CD4-positive, alpha-beta T cell treated with Interleukin-10 for 1 hour (primary cell): ENCODE results near the gene EFCAB8.

ENCODE experiments used
- DNase-seq: peaks from one replicate; pipeline ENCODE4 v3.0.0-alpha.2; 2020

EFCAB8 gene

DNA sequence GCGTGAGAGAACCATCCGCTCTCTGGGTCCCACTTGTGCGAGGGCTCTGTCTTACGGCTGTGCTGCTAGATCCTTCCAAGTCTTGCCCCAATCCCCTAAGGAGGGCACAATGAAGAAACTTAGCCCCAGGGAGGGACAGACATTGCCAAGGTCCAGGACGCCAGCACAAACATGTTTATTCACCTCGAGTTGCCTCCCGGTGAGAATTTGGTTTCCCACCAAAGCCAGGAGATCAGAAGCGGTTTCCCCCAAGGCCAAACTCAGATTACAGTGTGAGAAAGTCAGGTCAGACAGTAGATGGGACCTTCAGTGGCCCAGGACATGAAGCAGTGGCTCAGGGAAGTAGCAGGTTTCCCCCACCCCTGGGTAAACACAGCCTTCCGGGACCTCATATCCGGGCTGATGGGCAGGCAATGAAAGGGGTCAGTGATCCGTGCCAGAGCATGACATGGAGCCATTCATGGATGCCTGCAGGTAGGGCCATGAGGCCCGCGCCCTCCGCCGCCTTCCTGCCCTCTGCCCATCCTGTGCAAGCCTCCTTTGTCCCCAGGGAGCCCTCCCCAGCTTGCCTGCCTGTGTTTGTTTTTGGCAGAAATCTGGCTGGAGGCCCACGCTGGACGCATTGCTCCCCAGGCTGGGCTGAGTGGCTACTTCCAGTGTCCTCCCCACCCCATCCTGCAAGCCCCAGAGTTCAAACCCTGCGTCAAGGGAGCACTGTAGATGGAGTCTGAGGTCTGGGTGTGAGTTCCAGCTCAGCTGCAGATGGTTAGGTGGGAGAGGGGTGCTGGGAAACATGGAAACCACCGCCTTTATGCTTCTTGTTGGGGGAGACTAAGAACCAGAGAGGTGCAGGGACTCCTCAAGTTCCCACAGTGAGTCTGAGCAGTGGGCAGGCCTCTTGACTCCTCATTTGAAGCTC, 150.8 kb downstream of the EFCAB8 start:
- DNase-seq = no peak

- DNase-seq = no peak
Measured at GRCh38 chr20:33010133-33010504, 151.4 kb downstream of the EFCAB8 start.

- no peak for DNase-seq
Measured at GRCh38 chr20:33010674-33011449, 152.1 kb downstream of the EFCAB8 start.
